Adipocyte (in vitro differentiated cells): Measurements from ENCODE around the gene AVPR2.

ENCODE experiments used
- DNase-seq: peaks from one replicate; pipeline ENCODE4 v3.0.0-alpha.2; 2015; ENCODE audit warnings: low read depth
- H3K27me3 ChIP-seq: replicated peaks from 2 replicates; pipeline ENCODE4 v1.7.0; 2013; ENCODE audit warnings: mild to moderate bottlenecking, low read length, moderate library complexity; ENCODE audit not compliant: control insufficient read depth, insufficient read depth
- H3K36me3 ChIP-seq: 2 replicates; pipeline ENCODE4 v1.7.0; 2013; ENCODE audit warnings: low read length, mild to moderate bottlenecking, moderate library complexity; ENCODE audit not compliant: control insufficient read depth, insufficient read depth, severe bottlenecking
- H3K4me1 ChIP-seq: 2 replicates; pipeline ENCODE4 v1.7.0; 2013; ENCODE audit warnings: mild to moderate bottlenecking, low read length, moderate library complexity; ENCODE audit not compliant: control insufficient read depth, insufficient read depth
- H3K4me3 ChIP-seq: 2 replicates; pipeline ENCODE4 v1.7.0; 2013; ENCODE audit warnings: mild to moderate bottlenecking, low read length, moderate library complexity
- H3K9ac ChIP-seq: 2 replicates; pipeline ENCODE4 v1.7.0; 2013; ENCODE audit warnings: mild to moderate bottlenecking, low read length, moderate library complexity
- H3K9me3 ChIP-seq: 2 replicates; pipeline ENCODE4 v1.7.0; 2013; ENCODE audit warnings: mild to moderate bottlenecking, low read length, moderate library complexity; ENCODE audit not compliant: control insufficient read depth

AVPR2 gene

DNA sequence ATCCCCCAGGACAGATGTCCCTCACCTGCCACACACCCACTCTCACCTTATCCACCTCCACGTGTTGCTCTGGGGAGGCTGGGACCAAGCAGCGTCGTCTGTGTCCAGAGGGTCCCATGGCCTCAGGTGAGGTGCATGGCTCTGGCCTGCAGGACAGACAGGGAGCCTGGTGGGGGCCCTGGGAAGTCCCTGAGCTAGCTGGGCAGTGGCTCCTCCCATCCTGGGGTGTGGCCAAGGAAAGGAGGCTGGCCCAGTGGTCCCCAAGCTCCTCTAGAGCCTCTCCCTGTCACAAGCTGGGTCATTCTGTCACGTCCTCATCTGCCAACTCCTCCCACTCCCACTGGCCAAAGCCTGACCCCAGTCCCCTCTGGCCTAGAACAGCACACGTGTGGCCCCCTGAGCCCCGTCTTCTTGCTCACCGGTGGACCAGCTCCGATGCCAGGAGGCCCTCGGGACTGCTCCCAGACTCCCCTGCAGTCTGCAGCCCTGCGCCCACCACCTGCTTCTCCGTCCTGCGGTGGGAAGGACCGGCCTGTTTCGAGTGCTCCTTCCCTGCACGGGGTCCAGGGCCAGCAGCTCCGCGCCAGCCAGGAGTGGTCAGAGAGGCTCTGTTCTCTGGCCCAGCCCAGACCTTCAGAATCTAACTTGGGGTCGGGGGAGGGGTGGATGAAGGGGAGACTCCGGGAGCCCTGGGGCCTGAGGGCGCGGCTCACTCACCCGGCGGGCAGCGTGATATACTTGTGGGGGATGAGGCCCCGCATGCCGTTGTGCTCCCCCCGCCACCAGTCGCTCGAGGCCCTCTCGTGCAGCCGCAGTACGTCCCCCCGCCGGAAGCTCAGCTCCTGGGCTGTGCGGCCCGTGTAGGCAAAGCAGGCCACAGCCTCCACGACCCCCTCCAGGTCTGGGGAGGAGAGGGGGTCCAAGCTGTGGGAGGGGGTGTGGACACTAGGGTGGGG lies 4.8 kb downstream of the AVPR2 start:
- no peak overlapping the region for H3K9ac ChIP-seq
- peaks cover 42% of the 10 kb centered on the region for H3K27me3 ChIP-seq
- H3K36me3 ChIP-seq: no peaks in the 10 kb centered on the region
- H3K4me1 ChIP-seq: no peaks in the 10 kb centered on the region
- no peak overlapping the region for H3K4me3 ChIP-seq
- H3K9me3 ChIP-seq: no peaks in the 10 kb centered on the region
- DNase-seq: no peak

DNA sequence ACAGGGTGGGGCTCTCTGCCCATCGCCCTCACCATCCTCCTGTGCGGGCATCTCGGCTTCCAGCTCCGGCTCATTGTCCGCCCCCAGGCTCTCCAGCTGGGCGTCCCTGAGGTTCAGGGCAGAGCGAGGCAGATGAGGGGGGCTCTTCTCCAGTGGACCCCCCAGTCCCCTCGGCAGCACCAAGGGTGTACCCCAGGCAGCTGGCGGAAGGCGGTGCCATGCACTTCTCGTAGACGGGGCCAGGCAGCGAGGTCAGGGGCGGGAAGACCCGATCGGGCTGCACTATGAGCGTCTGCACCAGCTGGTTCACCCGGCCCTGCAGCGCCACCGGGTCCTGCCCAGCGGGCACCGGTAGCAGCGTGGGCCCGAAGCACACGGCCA lies 5.5 kb downstream of the AVPR2 start:
- H3K4me3 ChIP-seq: no peak overlapping the region
- no peak for DNase-seq
- H3K9ac ChIP-seq: no peak overlapping the region
- no peaks in the 10 kb centered on the region for H3K36me3 ChIP-seq
- no peaks in the 10 kb centered on the region for H3K9me3 ChIP-seq
- H3K4me1 ChIP-seq: no peaks in the 10 kb centered on the region
- H3K27me3 ChIP-seq: peaks cover 47% of the 10 kb centered on the region

DNA sequence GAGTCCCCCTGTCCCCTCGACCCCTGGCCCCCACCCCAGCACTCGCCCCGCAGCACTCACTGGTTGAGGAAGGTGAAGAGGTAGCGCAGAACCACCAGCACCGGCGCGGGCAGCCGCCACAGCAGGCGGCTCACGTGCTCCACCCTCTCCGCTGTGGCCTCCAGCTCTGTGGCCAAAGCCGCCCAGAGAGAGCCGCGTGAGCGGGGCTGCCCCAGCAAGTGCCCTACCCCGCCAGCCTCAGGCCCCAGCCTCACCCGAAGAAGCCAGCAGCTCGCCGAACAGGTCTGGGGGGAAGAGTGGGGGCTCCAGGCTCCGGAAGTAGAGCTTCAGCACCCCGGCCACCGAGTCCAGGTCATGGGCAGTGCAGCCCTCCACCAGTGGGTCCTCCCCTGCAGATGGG lies 6.0 kb downstream of the AVPR2 start:
- Histone ChIP-seq H3K9me3 (no peaks in the 10 kb centered on the region), H3K4me3 (no peak overlapping the region), H3K9ac (no peak overlapping the region), H3K27me3 (peaks cover 47% of the 10 kb centered on the region), H3K4me1 (no peaks in the 10 kb centered on the region), H3K36me3 (no peaks in the 10 kb centered on the region)
- no peak for DNase-seq

DNA sequence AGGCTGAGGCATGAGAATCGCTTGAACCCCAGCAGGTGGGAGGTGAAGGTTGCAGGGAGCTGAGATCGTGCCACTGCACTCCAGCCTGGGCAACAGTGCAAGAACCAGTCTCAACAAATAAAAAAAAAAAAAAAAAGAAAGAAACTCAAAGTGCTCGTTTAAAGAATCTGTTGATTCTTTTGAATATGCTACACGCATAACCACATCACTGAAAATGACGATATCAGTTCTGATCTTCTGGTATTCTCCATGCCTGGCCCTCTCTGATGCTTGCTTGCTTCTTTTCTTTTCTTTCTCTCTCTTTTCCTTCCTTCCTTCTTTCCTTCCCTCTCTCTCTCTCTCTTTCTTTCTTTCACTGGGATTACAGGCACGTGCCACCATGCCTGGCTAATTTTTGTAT lies 7.3 kb downstream of the AVPR2 start:
- Histone ChIP-seq H3K9me3 (no peaks in the 10 kb centered on the region), H3K36me3 (no peaks in the 10 kb centered on the region), H3K27me3 (peaks cover 42% of the 10 kb centered on the region), H3K4me3 (no peak overlapping the region), H3K4me1 (no peaks in the 10 kb centered on the region), H3K9ac (no peak overlapping the region)
- DNase-seq: no peak

DNA sequence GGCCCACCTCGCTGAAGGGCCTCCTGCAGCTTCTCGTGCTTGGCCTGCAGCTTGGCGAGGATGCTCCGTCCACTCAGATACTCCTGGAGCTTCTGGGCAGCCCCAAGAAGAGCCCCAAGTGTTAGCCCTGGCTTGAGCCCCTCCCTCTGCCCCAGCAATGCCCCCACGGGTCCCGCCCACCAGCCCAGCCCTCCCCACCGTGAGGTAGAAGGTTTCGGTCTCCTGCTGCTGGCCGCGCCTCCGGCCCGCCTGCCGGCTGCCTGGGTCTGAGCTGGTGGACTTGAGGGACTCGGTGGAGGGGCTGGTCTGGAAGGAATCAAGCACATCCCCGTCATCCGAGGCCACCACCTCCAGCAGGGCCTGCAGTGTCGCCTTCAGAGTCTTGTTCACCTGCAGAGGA lies 8.7 kb downstream of the AVPR2 start:
- no peak overlapping the region for H3K9ac ChIP-seq
- DNase-seq: no peak

DNA sequence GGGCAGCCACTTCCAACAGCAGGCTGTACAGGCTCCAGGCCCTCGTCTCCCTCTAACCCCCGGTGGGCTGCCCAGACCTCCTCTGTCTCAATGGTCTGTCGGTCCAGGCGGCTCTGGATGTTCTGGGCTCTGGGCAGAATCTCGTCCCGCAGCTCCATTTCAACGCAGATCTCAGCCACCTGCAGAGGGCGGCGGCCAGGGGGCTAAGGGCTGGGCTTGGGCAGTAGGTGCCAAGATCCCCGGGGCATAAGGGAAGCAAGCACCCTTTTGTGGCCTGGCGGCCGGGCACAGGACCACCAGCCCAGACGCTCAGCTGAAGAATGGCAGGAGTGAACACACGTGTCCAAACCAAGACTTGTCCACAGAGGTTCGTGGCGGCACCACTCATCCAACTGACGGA lies 9.2 kb downstream of the AVPR2 start:
- H3K9ac ChIP-seq: no peak overlapping the region
- no peak overlapping the region for H3K4me3 ChIP-seq
- peaks cover 39% of the 10 kb centered on the region for H3K27me3 ChIP-seq
- DNase-seq: no peak
- H3K9me3 ChIP-seq: no peaks in the 10 kb centered on the region
- no peaks in the 10 kb centered on the region for H3K4me1 ChIP-seq
- H3K36me3 ChIP-seq: no peaks in the 10 kb centered on the region

More for the DNA sequence above, 8.7 kb downstream of the AVPR2 start:
- Histone ChIP-seq H3K27me3 (peaks cover 36% of the 10 kb centered on the region), H3K9me3 (no peaks in the 10 kb centered on the region), H3K36me3 (no peaks in the 10 kb centered on the region), H3K4me1 (no peaks in the 10 kb centered on the region), H3K4me3 (no peak overlapping the region)

DNA sequence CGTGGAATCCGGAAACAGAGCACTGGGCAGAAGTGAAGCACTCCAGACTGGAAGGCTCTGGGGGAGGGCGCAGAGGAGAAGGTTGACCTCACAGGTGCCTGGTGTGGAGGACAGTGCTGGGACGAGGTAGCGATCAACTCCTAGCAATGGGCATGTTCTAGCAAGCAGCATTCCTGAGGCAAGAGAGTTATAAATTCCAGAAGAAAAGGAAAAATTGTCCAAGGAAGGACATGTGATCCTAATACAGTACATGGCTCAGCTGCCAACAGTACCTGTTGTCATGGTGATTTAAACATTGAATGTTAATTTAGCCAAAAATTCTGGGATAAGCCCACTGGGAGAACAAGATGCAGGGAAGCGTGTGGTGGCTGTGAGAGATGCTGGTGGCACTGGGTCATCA lies 13.4 kb downstream of the AVPR2 start:
- H3K27me3 ChIP-seq: peaks cover 47% of the 10 kb centered on the region
- H3K9ac ChIP-seq: no peak overlapping the region
- no peak for DNase-seq
- no peaks in the 10 kb centered on the region for H3K9me3 ChIP-seq
- H3K36me3 ChIP-seq: no peaks in the 10 kb centered on the region
- H3K4me1 ChIP-seq: no peaks in the 10 kb centered on the region
- no peak overlapping the region for H3K4me3 ChIP-seq

DNA sequence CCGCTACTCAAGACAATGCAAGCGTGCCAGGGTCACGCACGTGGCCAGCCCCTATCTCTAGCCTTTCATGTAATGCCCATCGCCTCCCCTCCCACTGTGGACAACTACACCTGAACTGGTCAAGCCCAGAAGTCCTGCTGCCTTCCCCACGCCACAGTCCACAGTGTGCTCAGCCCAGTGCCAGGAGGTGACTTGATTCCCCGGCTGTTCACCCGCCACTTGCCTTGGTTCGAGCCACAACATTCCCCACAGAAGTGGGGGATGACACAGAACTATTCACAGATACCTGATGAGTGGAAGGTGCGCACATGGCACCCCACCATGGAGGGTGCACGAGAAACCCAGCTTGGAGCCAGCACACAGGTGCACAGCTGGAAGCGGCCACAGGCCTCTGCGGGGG lies 14.8 kb downstream of the AVPR2 start:
- no peak for DNase-seq
- no peak overlapping the region for H3K4me3 ChIP-seq
- peaks cover 6% of the 10 kb centered on the region for H3K4me1 ChIP-seq
- no peak overlapping the region for H3K9ac ChIP-seq
- no peaks in the 10 kb centered on the region for H3K9me3 ChIP-seq
- H3K27me3 ChIP-seq: peaks cover 39% of the 10 kb centered on the region
- no peaks in the 10 kb centered on the region for H3K36me3 ChIP-seq

DNA sequence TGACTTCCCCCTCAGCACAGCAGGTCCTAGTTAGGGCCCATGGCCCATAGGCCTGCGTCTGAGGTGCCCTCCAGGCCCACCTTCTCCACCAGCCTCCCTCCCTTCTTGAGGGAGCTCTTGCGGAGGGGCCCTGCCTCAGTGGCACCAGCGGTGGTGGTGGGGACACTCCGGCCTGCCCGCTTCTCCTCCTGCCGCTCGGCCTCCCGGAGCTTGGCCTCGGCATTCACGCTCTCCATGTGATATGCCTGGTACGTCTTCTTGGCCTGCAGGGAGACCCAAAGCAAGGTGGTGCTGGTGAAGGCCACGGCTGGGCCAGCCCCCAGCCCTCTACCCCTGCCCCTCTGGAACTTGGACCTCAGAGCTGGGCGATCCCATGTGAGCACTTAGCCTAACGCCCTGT lies 16.1 kb downstream of the AVPR2 start:
- no peak overlapping the region for H3K4me3 ChIP-seq
- no peaks in the 10 kb centered on the region for H3K36me3 ChIP-seq
- H3K27me3 ChIP-seq: peaks cover 35% of the 10 kb centered on the region
- H3K4me1 ChIP-seq: peaks cover 12% of the 10 kb centered on the region
- H3K9ac ChIP-seq: no peak overlapping the region
- H3K9me3 ChIP-seq: no peaks in the 10 kb centered on the region
- no peak for DNase-seq

DNA sequence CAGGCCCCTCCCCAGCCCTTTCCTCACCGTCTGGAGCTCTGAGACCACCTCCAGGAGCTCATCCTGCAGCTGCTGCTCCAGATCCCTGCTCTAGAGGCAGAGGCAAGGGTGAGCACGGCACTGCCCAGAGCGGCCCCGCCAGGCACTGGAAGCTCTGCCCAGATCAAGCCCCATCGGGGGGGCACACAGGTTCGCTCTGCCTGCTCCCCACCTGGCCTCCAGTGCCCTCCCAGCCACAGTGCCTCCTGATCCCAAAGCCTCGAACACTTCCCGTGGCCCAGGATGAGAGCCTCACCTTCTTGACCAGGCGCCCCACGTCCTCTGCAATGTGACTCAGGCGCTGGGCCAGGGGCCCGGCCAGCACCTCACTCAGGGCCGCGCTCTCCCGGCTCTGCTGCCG lies 16.6 kb downstream of the AVPR2 start:
- no peaks in the 10 kb centered on the region for H3K9me3 ChIP-seq
- no peak overlapping the region for H3K9ac ChIP-seq
- peaks cover 12% of the 10 kb centered on the region for H3K4me1 ChIP-seq
- DNase-seq: no peak
- H3K27me3 ChIP-seq: peaks cover 35% of the 10 kb centered on the region
- no peaks in the 10 kb centered on the region for H3K36me3 ChIP-seq
- H3K4me3 ChIP-seq: no peak overlapping the region

DNA sequence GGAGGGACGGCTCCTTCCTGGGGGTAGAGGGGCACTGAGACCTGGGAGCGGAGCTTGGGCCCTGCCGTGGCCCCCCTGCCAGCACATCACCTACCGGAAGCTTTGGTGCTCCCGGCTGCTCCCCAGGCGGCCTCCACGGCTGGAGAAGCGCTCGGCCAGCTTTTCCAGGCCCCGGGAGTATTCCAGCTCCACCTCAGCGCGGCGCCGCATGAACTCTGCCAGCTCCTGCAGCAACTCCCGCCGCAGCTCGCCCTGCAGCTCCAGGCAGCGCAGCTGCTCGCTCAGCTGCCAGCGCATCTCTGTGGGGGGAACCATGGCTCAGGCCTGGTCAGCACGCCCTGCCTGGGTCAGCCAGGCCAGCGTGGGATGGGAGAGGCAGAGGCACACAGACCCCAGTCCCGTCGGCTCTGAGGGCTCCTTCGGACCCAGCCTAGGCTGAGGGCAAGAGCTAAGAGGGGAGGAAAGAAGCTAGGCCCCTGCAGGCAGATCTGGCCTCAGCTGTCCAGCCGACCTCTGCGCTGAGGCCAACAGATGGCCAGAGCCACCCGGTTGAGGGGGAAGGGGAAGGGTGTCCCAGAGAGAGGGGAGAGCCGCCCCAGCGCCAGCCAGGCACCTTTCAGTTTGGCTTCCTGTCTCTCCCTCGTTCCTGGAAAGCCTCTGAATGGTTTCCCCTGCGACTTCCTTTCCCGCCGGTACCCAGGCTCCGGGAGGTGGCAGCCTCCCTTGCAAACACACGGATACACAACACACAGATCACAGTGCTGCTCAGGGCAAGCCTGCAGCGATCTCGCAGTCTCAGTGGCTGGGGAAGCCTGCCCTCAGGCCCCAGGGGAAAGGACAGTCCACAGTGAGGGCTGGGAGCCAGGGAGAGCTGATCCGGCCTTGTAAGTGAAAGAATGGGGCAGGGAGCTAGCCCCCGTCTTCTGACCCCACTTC lies 17.3 kb downstream of the AVPR2 start:
- H3K9me3 ChIP-seq: no peaks in the 10 kb centered on the region
- H3K27me3 ChIP-seq: peaks cover 35% of the 10 kb centered on the region
- peaks cover 15% of the 10 kb centered on the region for H3K4me1 ChIP-seq
- H3K4me3 ChIP-seq: no peak overlapping the region
- DNase-seq: no peak
- no peak overlapping the region for H3K9ac ChIP-seq
- no peaks in the 10 kb centered on the region for H3K36me3 ChIP-seq
